Panc1 (cell line): ENCODE measurements around the gene PDZD2. TPM values are rescaled to one million over a fixed set of nuclear protein-coding genes. Genes with fewer than 3 reads are reported as not detected.

Experiments
- ATAC-seq: fragments of 200-7000 bp; cut with Tn5 transposase; 2 replicates; pipeline ENCODE4 v1.9.1; 2020; ENCODE audit warnings: mild to moderate bottlenecking, moderate library complexity
- BruUV-seq: library from RNA; stranded (reverse); fragments of 400-500 nt; replicated peaks from 2 replicates; lab custom pipeline; 2021; lab: Mats Ljungman, UMichigan
- CTCF ChIA-PET: fragments of 300-600 bp; sonication (Branson Sonifier 250); formaldehyde crosslinking; loops from one replicate; lab custom pipeline; 2022; ENCODE audit warnings: antibody characterized with exemption; lab: Charles Lee
- POLR2A ChIA-PET: fragments of 300-600 bp; sonication (Branson Sonifier 250); formaldehyde crosslinking; loops from one replicate; lab custom pipeline; 2022; ENCODE audit warnings: antibody characterized with exemption; lab: Charles Lee
- DNase-seq: peaks from one replicate; pipeline ENCODE4 v3.0.0-alpha.2; 2010; ENCODE audit warnings: low read depth, low spot score
- H3K27ac ChIP-seq: 2 replicates; pipeline ENCODE4 v1.5.1; 2011; ENCODE audit warnings: mild to moderate bottlenecking, low read length, inconsistent platforms
- H3K27me3 ChIP-seq: fragments of 200-500 bp; sonication (Bioruptor generic); 2 replicates; pipeline ENCODE4 v1.6.0; 2014; ENCODE audit warnings: low read length, inconsistent platforms; ENCODE audit not compliant: control insufficient read depth, insufficient read depth
- H3K36me3 ChIP-seq: fragments of 200-500 bp; sonication (Bioruptor generic); 2 replicates; pipeline ENCODE4 v1.5.1; 2014; ENCODE audit warnings: inconsistent platforms, mild to moderate bottlenecking, low read length, moderate library complexity; ENCODE audit not compliant: control insufficient read depth, insufficient read depth
- H3K4me1 ChIP-seq: 2 replicates; pipeline ENCODE4 v1.5.1; 2011; ENCODE audit warnings: inconsistent platforms, mild to moderate bottlenecking, low read length, moderate library complexity; ENCODE audit not compliant: control insufficient read depth, insufficient read depth
- H3K4me3 ChIP-seq, 2 experiments: 2 replicates each; pipeline ENCODE4 v1.5.1; 2011 to 2012; ENCODE audit warnings: low read depth in 2 of 2, low read length in 2 of 2, mild to moderate bottlenecking in 2 of 2, inconsistent platforms in 1 of 2, moderate library complexity in 1 of 2
- H3K9me3 ChIP-seq: fragments of 200-500 bp; sonication (Bioruptor generic); 2 replicates; pipeline ENCODE4 v1.5.1; 2014; ENCODE audit warnings: low read depth, mild to moderate bottlenecking, inconsistent platforms, low read length, moderate library complexity; ENCODE audit not compliant: control insufficient read depth, insufficient read depth
- CTCF ChIP-seq: fragments of 450-650 bp; IDR thresholded peaks from 2 replicates; pipeline ENCODE4 v1.5.1; 2017; ENCODE audit warnings: mild to moderate bottlenecking
- POLR2AphosphoS5 ChIP-seq: IDR thresholded peaks from 2 replicates; pipeline ENCODE4 v1.6.1; 2012; ENCODE audit warnings: mild to moderate bottlenecking, low read depth, low read length, moderate library complexity
- REST ChIP-seq, 2 experiments: IDR thresholded peaks; 2 replicates each; pipeline ENCODE4 v1.6.1; 2011 to 2012; ENCODE audit warnings: low read depth in 2 of 2, control low read depth in 1 of 2, low read length in 1 of 2, mild to moderate bottlenecking in 1 of 2, moderate library complexity in 1 of 2; ENCODE audit not compliant: insufficient read depth in 1 of 2
- SIN3A ChIP-seq: IDR thresholded peaks from 2 replicates; pipeline ENCODE4 v1.6.1; 2012; ENCODE audit warnings: low read depth, mild to moderate bottlenecking, low read length, moderate library complexity, borderline replicate concordance; ENCODE audit not compliant: insufficient read depth
- TCF7L2 ChIP-seq: IDR thresholded peaks from 2 replicates; pipeline ENCODE4 v1.6.1; 2011; ENCODE audit warnings: mild to moderate bottlenecking, low read depth, low read length, inconsistent platforms
- in situ Hi-C: cut with HindIII; loops from 2 replicates; pipeline ENCODE4 v1.10.0; 2016; ENCODE audit warnings: low sequenced_read_pairs, low pct_unique_long_range_greater_than_20kb
- intact Hi-C: fragments of 100-400 bp; cut with micrococcal nuclease; formaldehyde crosslinking; loops from one replicate; pipeline ENCODE4 v1.10.0; 2022; ENCODE audit not compliant: unreplicated experiment
- total RNA-seq: library from RNA; stranded (reverse); gene quantifications from one replicate; pipeline ENCODE4 v1.2.1, GENCODE V29; 2021; ENCODE audit not compliant: unreplicated experiment

PDZD2 gene
- total RNA-seq, 1 experiment from 2014 or later, result 0.10 TPM

- CTCF ChIA-PET, result no interaction called here
- ATAC-seq (no peak), DNase-seq (no peak)
- POLR2A ChIA-PET, result interaction anchor here (0.6 kb wide), 2 partner anchors 22 to 221 kb away, joined by 3 to 11 read pairs; no protein-coding TSS in a partner anchor
- Histone ChIP-seq H3K36me3 (no peaks in the 10 kb centered on the region), H3K27me3 (no peaks in the 10 kb centered on the region), H3K27ac (no peak overlapping the region), H3K9me3 (no peaks in the 10 kb centered on the region), H3K4me3 (no peak overlapping the region), H3K4me1 (peaks cover 5% of the 10 kb centered on the region; the same call in 1 of the 2 replicates)
- TF ChIP-seq SIN3A (no peak), TCF7L2 (no peak), REST (IDR thresholded peaks at IDR 0.05; ENCODE audit: insufficient read depth in 1 of 2, low read depth in 2 of 2, low read length in 1 of 2) (no peak), CTCF (no peak), POLR2AphosphoS5 (no peak)
- no TSS peak for BruUV-seq
- intact Hi-C loops (no loop called here), in situ Hi-C loops (no loop called here)
These were observed 511.4 kb downstream of the PDZD2 start for GRCh38 chr5:32150366-32150765.

DNA sequence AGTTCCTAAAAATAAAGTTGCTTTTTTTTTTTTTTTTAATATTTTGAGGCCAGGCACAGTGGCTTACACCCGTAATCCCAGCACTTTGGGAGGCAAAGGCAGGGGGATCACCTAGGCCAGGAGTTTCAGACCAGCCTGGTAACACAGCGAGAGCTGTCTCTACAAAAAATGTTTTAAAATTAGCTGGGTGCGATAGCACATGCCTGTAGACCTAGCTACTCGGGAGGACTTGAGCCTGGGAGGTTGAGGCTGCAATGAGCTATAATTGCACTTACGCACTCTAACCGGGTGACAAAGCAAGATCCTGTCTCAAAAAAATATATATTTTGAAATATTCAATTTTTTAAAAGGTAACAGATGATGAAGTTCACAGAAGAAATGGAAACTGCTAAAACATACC is 512.3 kb downstream of the PDZD2 start:
- TF ChIP-seq TCF7L2, result no peak
- no peak for TF ChIP-seq SIN3A
- TF ChIP-seq CTCF, result no peak
- H3K4me1 ChIP-seq, result no peaks in the 10 kb centered on the region
- no peak overlapping the region for H3K27ac ChIP-seq
- no peak for ATAC-seq
- no TSS peak for BruUV-seq
- DNase-seq, result no peak
- CTCF ChIA-PET, result no interaction called here
- no peaks in the 10 kb centered on the region for H3K9me3 ChIP-seq
- no peaks in the 10 kb centered on the region for H3K27me3 ChIP-seq
- POLR2A ChIA-PET, result interaction anchor here (0.6 kb wide), 1 partner anchor 17 kb away, joined by 4 read pairs; no protein-coding TSS in a partner anchor
- no peak overlapping the region for H3K4me3 ChIP-seq
- intact Hi-C loops (no loop called here), in situ Hi-C loops (no loop called here)
- no peaks in the 10 kb centered on the region for H3K36me3 ChIP-seq
